Raji (cell line): Measurements from ENCODE around the gene SYNPO.

Experiments
- POLR2A ChIP-seq: IDR thresholded peaks from 2 replicates; pipeline ENCODE4 v1.6.1; 2011; ENCODE audit warnings: low read depth, low read length, control low read depth; ENCODE audit not compliant: insufficient read depth

The SYNPO gene

GRCh38 chr5:150615141-150615699, 25.2 kb upstream of the SYNPO start:
- no peak for TF ChIP-seq POLR2A

GRCh38 chr5:150616024-150616470, 24.4 kb upstream of the SYNPO start:
- TF ChIP-seq POLR2A, result no peak

- no peak for TF ChIP-seq POLR2A
Measured at GRCh38 chr5:150616506-150616905, 24.0 kb upstream of the SYNPO start.

- TF ChIP-seq POLR2A, result no peak
Measured at GRCh38 chr5:150618163-150618562, 22.3 kb upstream of the SYNPO start.

- TF ChIP-seq POLR2A, result no peak
Measured at GRCh38 chr5:150618588-150619281, 21.7 kb upstream of the SYNPO start.

GRCh38 chr5:150619359-150620230, 20.9 kb upstream of the SYNPO start:
- no peak for TF ChIP-seq POLR2A

- TF ChIP-seq POLR2A, result no peak
Measured at GRCh38 chr5:150621301-150621700, 19.2 kb upstream of the SYNPO start.

GRCh38 chr5:150622157-150622556, 18.3 kb upstream of the SYNPO start:
- TF ChIP-seq POLR2A, result no peak

- no peak for TF ChIP-seq POLR2A
Measured at GRCh38 chr5:150623152-150623877, 17.1 kb upstream of the SYNPO start.

GRCh38 chr5:150623878-150624216, 16.6 kb upstream of the SYNPO start:
- TF ChIP-seq POLR2A, result no peak

- TF ChIP-seq POLR2A, result no peak
Measured at GRCh38 chr5:150624334-150625163, 15.9 kb upstream of the SYNPO start.

- TF ChIP-seq POLR2A, result no peak
Measured at GRCh38 chr5:150625164-150625535, 15.3 kb upstream of the SYNPO start.

- TF ChIP-seq POLR2A, result no peak
Measured at GRCh38 chr5:150625831-150626746, 14.4 kb upstream of the SYNPO start.
